T-helper 17 cell (primary cell): ENCODE measurements around the gene ZBTB49. TPM values are rescaled to one million over a fixed set of nuclear protein-coding genes. Genes with fewer than 3 reads are reported as not detected.
A peak's percentile ranks its signal among the peaks of the same experiment; 100 is the strongest.

Experiments
- ATAC-seq: fragments of 150-1000 bp; cut with Tn5 transposase; 2 replicates; pipeline ENCODE4 v1.10.0; 2021; ENCODE audit warnings: mild to moderate bottlenecking, moderate library complexity
- DNase-seq, 3 donors: peaks; one replicate each; pipeline versions ENCODE4 v3.0.0 to v3.0.0-alpha.2; 2020 to 2021
- H3K9me3 ChIP-seq: one replicate; pipeline ENCODE4 v1.7.0; 2013; ENCODE audit warnings: low read length, mild to moderate bottlenecking; ENCODE audit not compliant: control insufficient read depth, poor library complexity, severe bottlenecking
- H3K27ac Mint-ChIP-seq: one replicate; pipeline ENCODE4 v1.8.0; 2022; ENCODE audit warnings: mild to moderate bottlenecking, moderate library complexity, mixed read lengths
- H3K27me3 Mint-ChIP-seq: one replicate; pipeline ENCODE4 v1.8.0; 2022; ENCODE audit warnings: mixed read lengths
- H3K36me3 Mint-ChIP-seq: one replicate; pipeline ENCODE4 v1.8.0; 2022; ENCODE audit warnings: low read depth, mixed read lengths
- H3K4me1 Mint-ChIP-seq: one replicate; pipeline ENCODE4 v1.8.0; 2022; ENCODE audit warnings: mild to moderate bottlenecking, mixed read lengths
- H3K4me3 Mint-ChIP-seq: one replicate; pipeline ENCODE4 v1.8.0; 2022; ENCODE audit warnings: mild to moderate bottlenecking, moderate library complexity, mixed read lengths
- total RNA-seq, 4 donors: library from RNA in 2 of 4; stranded (reverse) in 2 of 4; gene quantifications; one replicate each; pipeline ENCODE4 v1.2.3 and lab custom pipeline; 2022 to 2026

ZBTB49 gene
- total RNA-seq, 2 donors from 2014 or later, result 7.4 to 12.9 TPM

- no peak overlapping the region for H3K4me3 Mint-ChIP-seq
- H3K27me3 Mint-ChIP-seq, result no peaks in the 10 kb centered on the region
- H3K36me3 Mint-ChIP-seq, result peaks cover 7% of the 10 kb centered on the region
- H3K27ac Mint-ChIP-seq, result no peak overlapping the region
- peaks cover 6% of the 10 kb centered on the region for H3K4me1 Mint-ChIP-seq
- H3K9me3 ChIP-seq, result no peaks in the 10 kb centered on the region
- DNase-seq, result no peak
- ATAC-seq, result no peak
These were observed 30.5 kb downstream of the ZBTB49 start for GRCh38 chr4:4320528-4320927.

- peaks cover 6% of the 10 kb centered on the region for H3K4me1 Mint-ChIP-seq
- no peak overlapping the region for H3K27ac Mint-ChIP-seq
- H3K9me3 ChIP-seq, result no peaks in the 10 kb centered on the region
- no peak overlapping the region for H3K4me3 Mint-ChIP-seq
- ATAC-seq, result no peak
- H3K27me3 Mint-ChIP-seq, result no peaks in the 10 kb centered on the region
- no peak for DNase-seq
- peaks cover 4% of the 10 kb centered on the region for H3K36me3 Mint-ChIP-seq
These were observed 31.1 kb downstream of the ZBTB49 start for GRCh38 chr4:4320951-4321714.

GRCh38 chr4:4321951-4322688 is 32.1 kb downstream of the ZBTB49 start:
- no peak overlapping the region for H3K4me3 Mint-ChIP-seq
- no peaks in the 10 kb centered on the region for H3K27me3 Mint-ChIP-seq
- ATAC-seq (no peak), DNase-seq (no peak)
- H3K4me1 Mint-ChIP-seq, result peaks cover 6% of the 10 kb centered on the region
- H3K36me3 Mint-ChIP-seq, result peaks cover 4% of the 10 kb centered on the region
- H3K27ac Mint-ChIP-seq, result peak overlapping the region; percentile 83
- H3K9me3 ChIP-seq, result no peaks in the 10 kb centered on the region

- ATAC-seq (no peak), DNase-seq (no peak)
- peaks cover 4% of the 10 kb centered on the region for H3K4me1 Mint-ChIP-seq
- H3K4me3 Mint-ChIP-seq, result no peak overlapping the region
- H3K36me3 Mint-ChIP-seq, result peaks cover 4% of the 10 kb centered on the region
- H3K27me3 Mint-ChIP-seq, result no peaks in the 10 kb centered on the region
- H3K27ac Mint-ChIP-seq, result peak overlapping the region; percentile 83
- no peaks in the 10 kb centered on the region for H3K9me3 ChIP-seq
These were observed 33.9 kb downstream of the ZBTB49 start for GRCh38 chr4:4323705-4324534.

- Mint-ChIP-seq H3K4me1 (peaks cover 4% of the 10 kb centered on the region), H3K27me3 (no peaks in the 10 kb centered on the region), H3K4me3 (no peak overlapping the region), H3K36me3 (peaks cover 4% of the 10 kb centered on the region), H3K27ac (no peak overlapping the region)
- DNase-seq (no peak), ATAC-seq (no peak)
- H3K9me3 ChIP-seq, result no peaks in the 10 kb centered on the region
These were observed 35.3 kb downstream of the ZBTB49 start for GRCh38 chr4:4325321-4325720.

- Mint-ChIP-seq H3K4me3 (no peak overlapping the region), H3K36me3 (peaks cover 4% of the 10 kb centered on the region)
These were observed 36.1 kb downstream of the ZBTB49 start for GRCh38 chr4:4326166-4326565.

GRCh38 chr4:4327652-4328121 is 37.6 kb downstream of the ZBTB49 start:
- Mint-ChIP-seq H3K27ac (peak overlapping the region; percentile 63), H3K4me1 (peaks cover 4% of the 10 kb centered on the region), H3K36me3 (no peaks in the 10 kb centered on the region), H3K27me3 (no peaks in the 10 kb centered on the region), H3K4me3 (no peak overlapping the region)
- H3K9me3 ChIP-seq, result no peaks in the 10 kb centered on the region
- ATAC-seq, result no peak
- DNase-seq, result no peak

More at GRCh38 chr4:4326166-4326565, 36.1 kb downstream of the ZBTB49 start:
- H3K9me3 ChIP-seq, result no peaks in the 10 kb centered on the region
- H3K4me1 Mint-ChIP-seq, result peaks cover 4% of the 10 kb centered on the region
- H3K27ac Mint-ChIP-seq, result no peak overlapping the region
- no peaks in the 10 kb centered on the region for H3K27me3 Mint-ChIP-seq
- no peak for DNase-seq
- no peak for ATAC-seq

GRCh38 chr4:4328206-4328605 is 38.2 kb downstream of the ZBTB49 start:
- H3K4me3 Mint-ChIP-seq, result no peak overlapping the region
- no peaks in the 10 kb centered on the region for H3K27me3 Mint-ChIP-seq
- no peaks in the 10 kb centered on the region for H3K36me3 Mint-ChIP-seq
- ATAC-seq (no peak), DNase-seq (no peak)
- H3K4me1 Mint-ChIP-seq, result peaks cover 4% of the 10 kb centered on the region
- no peaks in the 10 kb centered on the region for H3K9me3 ChIP-seq
- no peak overlapping the region for H3K27ac Mint-ChIP-seq

- H3K9me3 ChIP-seq, result no peaks in the 10 kb centered on the region
- Mint-ChIP-seq H3K4me1 (peaks cover 2% of the 10 kb centered on the region), H3K27ac (no peak overlapping the region), H3K4me3 (no peak overlapping the region), H3K36me3 (no peaks in the 10 kb centered on the region), H3K27me3 (no peaks in the 10 kb centered on the region)
- no peak for ATAC-seq
- DNase-seq, result no peak
These were observed 38.8 kb downstream of the ZBTB49 start for GRCh38 chr4:4328840-4329239.

GRCh38 chr4:4329496-4329895 is 39.4 kb downstream of the ZBTB49 start:
- H3K27ac Mint-ChIP-seq, result no peak overlapping the region
- no peaks in the 10 kb centered on the region for H3K36me3 Mint-ChIP-seq
- no peak overlapping the region for H3K4me3 Mint-ChIP-seq
- H3K4me1 Mint-ChIP-seq, result no peaks in the 10 kb centered on the region
- H3K27me3 Mint-ChIP-seq, result no peaks in the 10 kb centered on the region
- ATAC-seq (no peak), DNase-seq (no peak)
- H3K9me3 ChIP-seq, result no peaks in the 10 kb centered on the region

GRCh38 chr4:4330794-4331193 is 40.7 kb downstream of the ZBTB49 start:
- H3K9me3 ChIP-seq, result no peaks in the 10 kb centered on the region
- Mint-ChIP-seq H3K4me1 (peaks cover 6% of the 10 kb centered on the region), H3K4me3 (no peak overlapping the region)

GRCh38 chr4:4332529-4332928 is 42.5 kb downstream of the ZBTB49 start:
- ATAC-seq, result no peak
- no peak for DNase-seq
- H3K27ac Mint-ChIP-seq, result no peak overlapping the region
- no peak overlapping the region for H3K4me3 Mint-ChIP-seq
- H3K9me3 ChIP-seq, result no peaks in the 10 kb centered on the region
- H3K4me1 Mint-ChIP-seq, result peaks cover 6% of the 10 kb centered on the region
- H3K36me3 Mint-ChIP-seq, result no peaks in the 10 kb centered on the region
- no peaks in the 10 kb centered on the region for H3K27me3 Mint-ChIP-seq

More at GRCh38 chr4:4330794-4331193, 40.7 kb downstream of the ZBTB49 start:
- no peak overlapping the region for H3K27ac Mint-ChIP-seq
- ATAC-seq (no peak), DNase-seq (no peak)
- H3K27me3 Mint-ChIP-seq, result no peaks in the 10 kb centered on the region
- no peaks in the 10 kb centered on the region for H3K36me3 Mint-ChIP-seq

- no peak for ATAC-seq
- H3K4me3 Mint-ChIP-seq, result no peak overlapping the region
These were observed 43.2 kb downstream of the ZBTB49 start for GRCh38 chr4:4333265-4333706.

More at GRCh38 chr4:4333265-4333706, 43.2 kb downstream of the ZBTB49 start:
- Mint-ChIP-seq H3K27me3 (no peaks in the 10 kb centered on the region), H3K36me3 (no peaks in the 10 kb centered on the region), H3K27ac (no peak overlapping the region), H3K4me1 (peaks cover 6% of the 10 kb centered on the region)
- DNase-seq, result no peak
- no peaks in the 10 kb centered on the region for H3K9me3 ChIP-seq
